ENCODE results near the gene AGAP1.

Gene AGAP1

DNA sequence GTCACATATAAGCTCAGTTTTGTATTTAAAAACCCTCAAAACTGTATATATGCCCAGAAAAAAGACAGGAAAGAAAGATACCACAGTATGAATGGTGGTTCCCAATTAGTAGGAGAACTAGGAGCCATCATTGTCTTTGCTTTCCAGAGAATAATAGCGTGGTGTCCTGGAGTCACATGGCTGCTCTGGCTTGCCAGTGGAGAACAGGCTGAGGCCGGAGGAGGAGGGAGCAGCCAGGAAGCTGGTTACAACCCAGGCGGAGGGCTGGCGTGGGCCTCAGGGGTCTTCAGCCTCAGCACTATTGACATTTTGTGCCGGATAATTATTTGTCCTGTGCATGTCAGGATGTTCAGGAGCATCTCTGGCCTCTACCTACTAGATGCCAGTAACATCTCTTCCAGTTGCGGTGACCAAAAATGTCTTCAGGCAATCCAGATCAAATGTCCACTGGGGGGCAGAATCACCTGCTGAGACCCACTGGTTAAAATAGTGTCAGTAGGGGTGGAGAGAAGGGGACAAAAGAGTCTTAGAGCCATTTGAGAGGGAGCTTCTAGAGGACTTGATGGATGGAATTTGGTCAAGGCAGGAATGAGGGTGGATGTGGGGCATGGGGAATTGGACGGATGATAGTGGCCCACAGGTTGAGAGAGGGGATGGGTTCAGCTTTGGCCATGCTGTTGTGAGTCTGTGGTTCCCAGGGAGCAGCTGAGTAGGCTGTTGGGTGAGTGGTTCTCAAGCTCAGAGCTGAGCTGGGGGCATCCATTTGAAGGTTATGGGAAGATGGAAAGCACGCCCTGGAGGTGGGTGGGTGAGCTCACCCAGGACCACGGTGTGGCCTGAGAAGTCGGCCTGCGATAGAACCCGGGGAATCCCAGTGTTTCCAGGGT is 144.9 kb downstream of the AGAP1 start:
- DNase-seq (ENCODE audit: low read depth) = no peak

DNA sequence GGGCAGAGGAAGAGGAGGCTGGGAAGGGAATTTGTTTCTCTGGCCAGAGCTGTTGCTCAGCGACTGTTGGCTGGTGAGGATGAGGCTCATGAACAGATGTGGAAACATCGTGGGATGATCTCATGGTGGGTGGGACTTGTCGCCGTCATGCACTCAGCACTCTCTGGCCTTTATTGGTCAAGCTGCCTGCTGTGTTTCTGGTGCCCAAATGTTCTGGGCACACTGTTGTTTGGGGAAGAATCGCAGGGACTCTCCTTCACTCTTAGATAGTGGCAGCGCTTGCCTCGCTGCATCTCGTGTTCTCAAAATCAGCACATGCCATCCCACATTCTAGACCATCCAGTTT is 145.6 kb downstream of the AGAP1 start:
- DNase-seq (ENCODE audit: low read depth) = no peak

DNA sequence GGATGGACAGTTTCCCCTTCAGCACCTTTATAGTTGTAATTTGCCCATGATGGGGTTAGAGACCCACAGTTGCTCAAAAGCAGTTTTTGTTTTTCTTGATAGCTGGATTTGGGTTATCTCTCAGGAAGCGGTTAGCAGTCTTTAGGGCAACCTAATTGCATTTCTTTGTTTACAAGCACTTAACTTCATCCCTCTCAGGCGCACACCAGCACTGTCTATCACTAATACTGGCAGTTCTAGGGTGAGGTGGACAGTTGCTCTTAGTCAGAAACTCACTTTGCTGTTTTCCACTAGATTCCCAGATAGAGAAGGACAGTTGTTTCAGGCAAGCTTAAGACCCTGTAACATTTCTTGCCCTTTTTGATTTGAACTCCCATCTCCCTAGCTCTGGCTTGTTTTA is 146.0 kb downstream of the AGAP1 start:
- no peak for DNase-seq (ENCODE audit: low read depth)

DNA sequence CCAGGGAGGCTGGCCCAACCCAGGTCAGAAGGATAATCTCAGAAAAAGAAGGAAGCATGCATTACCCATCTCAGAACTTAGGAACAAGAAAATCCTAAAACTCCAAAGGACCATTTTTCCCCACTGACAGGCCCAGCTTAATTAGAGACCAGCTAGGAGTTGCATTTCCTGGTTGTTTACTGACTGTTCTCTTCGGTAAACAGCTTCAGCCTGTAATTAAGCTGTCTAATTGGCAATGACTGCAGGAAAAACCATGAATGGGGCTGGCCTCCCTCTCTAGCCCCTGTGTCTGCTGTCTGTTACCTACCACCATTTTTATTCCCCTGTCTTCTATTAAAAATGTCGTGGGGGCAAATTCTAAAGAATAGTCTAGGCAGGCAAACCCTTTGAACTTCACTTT is 146.5 kb downstream of the AGAP1 start:
- DNase-seq (ENCODE audit: low read depth) = no peak

DNA sequence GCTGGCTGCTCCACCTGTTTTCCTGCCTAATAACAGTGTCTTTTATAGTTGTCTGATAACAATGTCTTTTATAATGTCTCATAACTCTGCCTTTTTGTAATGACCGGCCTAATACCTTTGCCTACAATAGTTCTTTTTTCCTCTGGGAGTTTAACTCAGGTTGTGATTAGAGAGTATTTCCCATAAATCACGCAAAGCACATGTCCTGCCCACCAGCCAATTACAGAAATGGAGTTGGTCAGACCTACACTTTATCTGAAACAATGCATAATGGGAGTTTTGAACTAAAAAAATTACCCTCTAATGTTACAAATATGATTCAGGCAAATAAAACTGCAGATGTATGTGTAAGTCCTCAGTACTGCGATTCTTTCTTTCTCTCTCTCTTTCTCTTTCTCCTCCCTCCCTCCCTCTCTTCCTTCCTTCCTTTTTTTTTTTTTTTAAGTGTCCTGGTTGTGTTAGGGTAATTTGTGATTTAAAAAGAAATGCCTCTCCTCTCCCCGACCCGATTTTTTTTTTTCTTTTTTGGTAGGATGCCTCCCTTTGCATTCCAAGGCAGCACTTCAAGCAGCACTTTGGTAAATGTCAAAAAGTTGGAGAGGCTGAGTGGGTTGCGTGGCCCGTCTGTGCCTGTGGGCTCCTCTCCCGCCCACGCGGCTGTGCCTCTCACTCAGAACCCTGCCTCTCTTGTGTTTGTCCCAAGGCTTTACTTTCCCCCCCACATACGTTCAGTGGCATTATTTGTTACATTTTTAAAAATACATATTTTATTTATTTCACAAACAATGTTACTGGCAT is 147.3 kb downstream of the AGAP1 start:
- no peak for DNase-seq (ENCODE audit: low read depth)

DNA sequence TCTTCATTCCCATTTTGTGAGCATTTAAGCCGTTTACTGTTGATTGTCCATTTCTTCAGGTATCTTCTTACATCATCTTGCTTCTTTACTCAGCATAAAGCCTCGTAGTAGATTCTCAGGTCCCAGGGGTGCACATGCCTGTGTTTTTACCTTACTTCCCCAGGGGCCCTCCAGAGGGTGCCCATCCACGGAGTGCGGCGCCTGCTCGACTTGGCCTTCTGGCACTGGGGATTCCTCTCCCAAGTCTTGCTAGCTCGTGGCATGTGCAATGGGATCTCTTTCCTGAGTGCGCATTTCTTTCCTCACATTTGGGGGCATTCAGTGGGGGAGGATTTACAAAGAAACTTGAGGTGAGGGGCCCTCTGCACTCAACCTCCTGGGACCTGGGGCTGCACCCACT is 148.1 kb downstream of the AGAP1 start:
- no peak for DNase-seq (ENCODE audit: low read depth)

DNA sequence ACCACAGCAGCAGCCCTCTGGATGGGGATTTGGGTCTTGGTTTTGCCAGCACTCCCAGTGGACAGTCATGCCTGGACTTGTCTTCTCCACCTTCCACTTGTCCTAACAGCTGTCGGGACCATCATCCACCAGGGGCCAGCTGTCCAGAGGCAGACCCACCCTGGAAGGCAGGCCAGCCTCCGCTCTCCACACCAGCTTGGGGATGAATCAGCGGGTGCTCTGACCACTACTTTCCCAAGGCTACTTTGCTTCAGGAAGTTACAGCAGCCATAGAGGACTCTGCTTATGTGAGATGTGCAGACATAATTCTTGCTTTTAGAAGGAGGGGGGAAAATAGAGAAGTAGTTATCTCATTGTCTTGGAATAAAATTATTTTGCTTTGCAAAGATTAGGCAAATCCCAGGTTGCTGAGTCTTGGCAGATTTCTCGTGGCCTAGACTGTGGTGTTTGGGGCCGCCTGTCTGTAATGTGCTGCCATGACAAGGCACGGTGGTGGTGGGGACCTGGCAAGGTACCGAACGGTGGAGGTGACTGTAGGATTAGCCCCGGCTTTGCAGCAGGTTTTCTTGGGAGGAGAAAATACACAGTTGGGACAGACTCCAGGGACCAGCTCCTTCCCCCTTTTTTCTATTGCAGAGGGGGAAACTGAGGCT is 148.7 kb downstream of the AGAP1 start:
- DNase-seq (ENCODE audit: low read depth) = no peak

DNA sequence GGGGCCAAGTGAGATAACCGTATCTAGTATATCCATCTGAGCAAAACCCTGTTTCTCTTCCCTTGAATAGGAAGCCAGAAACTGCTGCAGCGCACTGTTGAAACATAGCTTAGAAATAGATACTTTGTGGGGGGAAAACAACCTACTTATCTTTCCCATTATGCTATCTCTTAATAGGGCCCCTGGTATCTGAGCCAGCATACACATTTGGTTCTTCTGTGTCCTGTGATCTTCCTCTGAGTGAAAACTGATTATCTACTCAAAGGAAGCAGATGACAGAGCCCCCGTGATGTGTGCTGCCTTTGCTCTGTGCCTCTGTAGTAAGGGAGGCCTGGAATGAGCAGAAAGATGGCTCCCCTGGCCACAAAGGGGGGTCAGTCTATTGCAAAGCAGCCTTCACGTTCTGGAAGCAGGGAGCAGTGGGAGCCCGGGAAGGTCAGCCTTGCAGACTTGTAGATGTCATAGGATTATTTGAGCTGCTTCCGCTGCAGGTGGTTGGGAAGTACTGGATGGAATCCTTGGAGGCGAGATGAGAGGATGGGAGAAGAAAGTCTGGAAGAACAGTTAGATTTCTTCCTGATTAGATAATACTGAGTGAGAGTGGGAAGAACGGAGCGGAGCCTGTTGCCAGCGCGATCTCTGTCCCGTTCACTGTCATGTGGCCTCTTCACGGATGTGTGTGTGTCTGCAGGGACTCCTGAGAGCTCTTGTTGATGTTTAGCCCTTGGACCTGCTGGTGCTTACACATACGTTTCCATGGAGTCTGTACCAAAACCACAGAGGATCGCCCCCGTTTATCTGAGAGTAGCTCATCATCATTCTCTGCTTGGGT is 150.1 kb downstream of the AGAP1 start:
- no peak for DNase-seq (ENCODE audit: low read depth)

DNA sequence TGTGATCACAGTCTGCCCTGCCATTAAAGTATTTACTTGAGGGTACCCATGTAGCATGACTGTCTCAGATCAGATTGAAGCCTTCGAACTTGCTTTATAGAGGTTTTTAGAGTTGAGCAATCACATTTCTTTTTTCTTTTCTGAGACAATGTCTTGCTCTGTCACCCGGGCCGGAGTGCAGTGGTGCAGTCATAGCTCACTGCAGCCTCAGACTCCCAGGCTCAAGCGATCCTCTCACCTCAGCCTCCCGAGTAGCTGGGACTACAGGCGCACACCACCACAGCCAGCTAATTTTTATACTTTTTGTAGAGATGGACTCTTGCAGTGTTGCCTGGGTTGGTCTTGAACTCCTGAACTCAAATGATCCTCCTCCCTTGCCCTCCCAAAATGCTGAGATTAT is 153.4 kb downstream of the AGAP1 start:
- DNase-seq (ENCODE audit: low read depth) = no peak

DNA sequence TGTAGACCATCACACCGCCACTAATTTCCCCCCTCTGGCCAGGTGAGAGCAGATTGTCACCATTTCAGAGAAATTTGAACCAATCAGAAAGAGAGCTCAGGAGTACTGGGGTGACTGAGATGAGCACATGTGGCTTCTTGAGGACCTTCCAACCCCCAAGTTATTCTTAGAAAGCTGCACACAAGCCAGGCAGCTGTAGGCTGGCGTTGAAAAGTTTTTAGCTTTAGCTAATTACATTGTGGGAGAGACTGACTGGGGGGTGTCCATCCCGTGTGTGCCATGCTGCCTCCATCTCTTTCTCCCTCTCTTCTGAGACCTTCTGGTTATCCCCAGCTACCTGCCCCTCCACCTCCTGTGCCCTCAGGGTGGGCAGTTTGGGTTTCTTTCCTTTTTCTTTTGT is 154.0 kb downstream of the AGAP1 start:
- DNase-seq (ENCODE audit: low read depth) = no peak

DNA sequence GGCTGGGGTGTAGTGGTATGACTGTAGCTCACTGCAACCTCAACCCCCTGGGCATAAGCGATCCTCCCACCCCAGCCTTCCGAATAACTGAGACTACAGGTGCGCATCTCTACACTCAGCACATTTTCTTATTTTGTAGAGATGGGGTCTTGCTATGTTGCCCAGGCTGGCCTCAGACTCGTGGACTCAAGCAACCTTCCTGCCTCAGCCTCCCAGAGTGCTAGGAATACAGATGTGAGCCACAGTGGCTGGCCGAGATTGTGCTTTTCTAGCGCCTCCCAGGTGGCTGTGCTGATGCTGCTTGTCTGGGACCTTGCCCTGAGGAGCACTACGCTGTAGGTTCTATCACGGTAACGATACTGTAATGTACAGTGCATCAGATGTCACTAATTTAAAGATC is 155.6 kb downstream of the AGAP1 start:
- DNase-seq (ENCODE audit: low read depth) = no peak

DNA sequence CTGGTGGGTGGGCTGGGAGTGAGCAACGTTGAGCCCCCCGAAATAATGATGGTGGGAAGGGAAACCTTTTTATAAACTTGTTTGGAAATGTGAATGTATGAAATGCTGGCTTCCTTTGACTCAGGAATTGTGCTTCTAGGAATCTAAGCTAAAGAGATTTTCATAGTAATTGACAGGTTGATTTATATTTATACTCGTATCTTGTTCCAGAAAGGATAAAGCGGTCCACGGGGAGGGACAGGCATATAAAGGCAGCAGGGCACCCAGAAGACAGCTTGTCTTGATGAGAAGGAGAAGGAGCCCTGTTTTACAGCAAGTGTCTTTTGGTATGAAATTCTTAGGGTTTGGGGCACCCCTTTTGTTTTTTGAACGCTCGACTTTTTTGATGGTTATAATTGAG is 157.8 kb downstream of the AGAP1 start:
- DNase-seq (ENCODE audit: low read depth) = no peak

DNA sequence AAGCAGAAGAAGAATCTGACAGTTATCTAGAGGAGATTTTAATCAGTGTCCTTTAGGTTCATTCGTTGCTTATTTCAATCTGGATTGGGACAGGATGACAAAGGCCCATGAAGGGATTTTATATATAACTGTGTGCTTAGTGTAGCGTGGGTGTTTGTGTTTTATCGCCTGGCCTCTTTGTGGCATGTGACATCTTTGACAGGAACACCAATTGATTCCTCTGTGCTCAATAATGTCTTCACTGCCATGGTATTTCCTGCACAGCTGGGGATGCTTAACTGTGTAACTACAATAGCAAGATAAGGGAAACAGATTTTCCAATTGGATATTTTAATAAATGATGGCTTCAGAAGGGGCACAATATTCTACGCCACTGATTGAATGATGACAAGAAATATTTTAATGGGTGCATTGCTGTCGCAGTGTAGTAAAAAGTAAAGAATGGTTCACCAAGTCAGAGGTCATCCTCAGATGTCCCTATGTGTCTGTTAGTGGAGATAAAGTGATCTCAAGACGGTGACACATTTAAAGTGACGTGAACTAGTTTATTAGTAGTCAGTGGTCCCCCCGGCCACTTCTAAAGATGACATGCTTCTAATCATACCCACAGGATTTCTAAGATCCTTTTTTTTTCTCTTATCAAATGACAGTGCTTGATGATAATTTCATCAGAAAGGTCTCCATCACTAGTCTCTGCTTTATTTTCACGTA is 160.4 kb downstream of the AGAP1 start:
- no peak for DNase-seq (ENCODE audit: low read depth)

DNA sequence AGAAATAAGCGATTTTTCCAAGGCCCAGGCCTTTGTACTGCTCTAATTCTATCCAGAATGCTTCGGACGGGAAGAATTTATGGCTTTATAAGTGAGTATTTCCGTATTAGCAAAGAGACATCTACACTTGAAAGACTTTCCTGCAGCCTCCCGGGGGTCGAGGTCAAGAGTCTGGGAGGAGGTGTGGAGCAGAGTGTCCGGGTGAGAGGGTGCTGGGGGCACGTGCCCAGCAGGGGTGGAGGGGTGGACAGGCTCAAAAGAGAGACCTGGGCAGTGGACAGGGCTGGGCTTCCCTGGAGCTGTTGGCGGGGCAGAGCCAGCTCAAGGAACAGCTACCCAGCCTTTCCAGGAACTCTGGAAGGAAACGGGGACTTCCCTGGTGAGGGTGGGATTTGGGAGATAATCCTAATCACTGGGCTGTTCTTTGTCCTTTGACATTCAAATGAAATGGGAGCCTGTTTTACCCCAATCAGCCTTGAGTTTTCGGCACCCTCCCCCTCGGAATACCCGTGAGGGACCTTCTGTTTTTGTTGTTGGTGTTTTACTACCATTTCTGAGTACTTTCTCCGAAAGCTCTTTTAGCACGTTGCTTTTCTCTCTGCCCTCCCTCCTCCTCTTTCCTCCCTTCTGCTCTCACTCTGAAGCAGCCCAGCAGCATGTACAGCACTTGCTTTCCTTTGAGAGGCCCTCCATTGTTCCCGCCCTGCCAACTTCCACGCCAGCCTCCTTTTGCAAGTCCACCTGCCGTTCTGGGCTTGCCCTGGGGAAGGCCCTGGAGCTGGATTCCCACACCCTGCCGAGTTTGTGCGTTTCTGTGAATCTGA is 164.7 kb downstream of the AGAP1 start:
- DNase-seq (ENCODE audit: low read depth) = no peak

DNA sequence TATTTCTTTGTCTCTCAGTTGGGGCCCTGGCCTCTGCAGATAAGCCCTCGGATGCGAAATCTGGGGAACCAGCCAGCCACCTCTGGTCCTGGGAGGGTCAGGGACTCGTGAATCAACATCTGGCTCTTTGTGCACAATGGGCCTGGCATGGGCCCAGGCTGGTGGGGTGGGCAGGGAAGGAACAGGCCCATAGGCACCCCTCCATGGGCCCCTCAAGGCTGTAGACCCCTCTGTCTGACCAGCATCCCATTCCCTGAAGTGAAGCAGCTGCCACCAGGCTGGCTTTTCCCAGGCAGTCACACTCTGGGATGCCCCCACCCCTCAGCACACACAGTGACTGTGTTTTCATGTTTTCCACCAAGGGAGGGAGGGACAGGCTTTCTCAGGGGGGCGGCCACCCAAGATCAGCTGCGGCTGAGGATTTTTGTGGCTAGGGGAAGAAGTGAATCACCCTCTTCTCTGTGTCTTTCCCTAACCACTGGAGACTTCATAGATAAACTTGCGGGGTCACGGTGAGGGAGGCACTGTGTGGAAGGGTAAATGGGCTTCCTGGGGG is 166.0 kb downstream of the AGAP1 start:
- no peak for DNase-seq (ENCODE audit: low read depth)

DNA sequence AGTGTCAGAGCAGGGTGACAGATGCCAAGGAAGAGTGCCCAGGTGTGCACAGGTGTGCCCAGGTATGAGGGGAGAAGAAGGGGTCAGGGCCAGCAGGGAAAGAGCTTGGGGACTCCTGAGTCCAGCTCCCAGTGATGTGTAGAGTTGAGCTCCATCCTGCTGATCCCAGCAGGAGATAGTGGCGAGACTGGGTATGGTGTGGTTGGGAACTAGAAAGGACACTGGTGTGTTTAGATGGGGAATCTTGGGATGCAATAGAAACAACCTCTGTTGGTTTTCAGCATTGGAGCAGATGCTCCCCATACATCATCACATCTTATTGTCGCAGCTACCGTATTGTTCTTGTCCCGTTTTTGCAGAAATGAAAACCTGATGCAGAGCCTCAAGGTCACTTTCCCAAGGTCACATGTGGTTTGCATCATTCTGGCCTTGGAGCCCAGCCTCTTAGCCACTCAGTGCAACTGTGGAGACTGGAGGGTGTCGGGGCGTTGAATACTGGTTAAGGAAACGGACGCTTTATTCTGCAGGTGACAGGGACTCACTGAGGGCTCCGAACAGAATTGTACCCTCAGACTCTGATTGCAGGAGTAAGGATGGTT is 166.7 kb downstream of the AGAP1 start:
- no peak for DNase-seq (ENCODE audit: low read depth)

DNA sequence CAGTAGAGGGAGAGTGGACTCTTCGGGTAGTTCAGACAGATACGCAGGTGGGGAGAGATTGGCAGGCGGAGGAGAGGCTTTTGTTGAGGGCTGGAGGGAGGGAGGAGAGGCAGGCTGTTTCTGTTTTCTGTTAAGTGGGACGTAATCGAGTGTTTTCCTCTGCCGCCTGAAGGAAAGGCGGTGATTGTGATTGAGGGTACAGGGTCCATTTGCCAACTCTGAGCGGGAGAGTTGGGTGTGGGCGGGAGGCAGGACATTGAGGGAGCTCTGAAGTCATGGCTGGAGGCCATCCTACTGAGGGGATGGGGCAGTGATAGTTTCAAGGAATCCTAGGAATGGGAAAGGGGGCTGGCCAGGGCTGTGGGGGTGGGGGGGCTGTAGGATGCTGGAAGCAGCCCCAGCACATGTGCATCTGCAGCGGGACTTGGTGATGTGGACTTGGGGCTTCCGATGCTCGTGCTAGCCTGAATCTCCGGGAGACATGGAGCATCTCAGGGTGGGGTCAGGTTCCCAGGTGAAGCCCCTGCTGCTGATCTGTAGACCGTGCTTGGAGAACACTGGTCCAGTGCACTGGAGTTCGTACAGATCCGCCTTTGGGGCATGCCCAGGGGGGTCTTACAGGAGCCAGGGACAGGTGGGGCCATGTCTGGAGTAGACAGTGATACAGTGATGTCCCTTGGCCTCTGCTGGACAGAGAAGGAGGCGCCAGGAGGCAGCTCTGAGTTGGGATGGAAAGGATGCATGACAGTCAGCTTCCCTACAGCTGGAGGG is 167.5 kb downstream of the AGAP1 start:
- no peak for DNase-seq (ENCODE audit: low read depth)

DNA sequence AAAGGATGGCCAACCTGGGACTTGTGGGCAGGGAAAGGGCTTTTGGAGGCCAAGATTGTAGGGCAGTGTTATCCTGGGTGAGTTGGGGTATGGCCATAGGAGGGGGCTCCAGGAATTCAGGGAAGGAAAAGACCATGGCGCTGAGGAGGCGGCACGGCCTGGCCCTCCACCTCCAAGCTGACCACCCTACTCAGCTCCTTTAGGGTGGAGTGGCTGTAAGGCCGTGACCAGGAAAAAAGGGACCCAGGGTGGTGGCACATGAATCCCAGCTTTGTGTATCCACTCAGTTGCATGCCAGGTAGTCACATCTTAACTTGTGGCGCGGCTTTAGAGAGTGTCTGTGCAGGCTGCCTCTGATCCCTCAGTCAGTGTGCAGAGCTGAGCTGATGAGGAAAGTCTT is 168.1 kb downstream of the AGAP1 start:
- no peak for DNase-seq (ENCODE audit: low read depth)

DNA sequence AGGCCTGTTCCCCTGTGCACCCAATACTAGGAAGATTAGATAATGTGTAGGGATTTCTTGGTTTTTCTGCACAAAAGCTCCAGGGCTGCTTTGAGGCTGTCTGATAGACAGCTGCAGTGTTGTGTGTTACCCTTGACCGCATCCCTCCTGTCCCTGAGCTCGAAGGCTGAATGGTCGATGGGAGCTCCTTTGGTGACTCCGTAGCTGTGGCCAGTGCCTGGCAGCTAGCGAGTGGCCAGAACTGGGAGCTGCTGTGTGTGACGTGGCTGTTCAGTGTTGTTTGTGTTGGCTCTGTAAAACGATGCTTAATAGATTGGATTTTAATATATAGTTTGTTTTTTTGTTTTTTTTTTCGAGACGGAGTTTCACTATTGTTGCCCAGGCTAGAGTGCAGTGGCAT is 170.0 kb downstream of the AGAP1 start:
- DNase-seq (ENCODE audit: low read depth) = no peak

All from activated gamma-delta T cell treated with anti-CD3 and anti-CD28 coated beads, Interleukin-2, amount 50 U/mL, for 16 hours (primary cell).